ENCODE data around the gene TYMS.

DNA sequence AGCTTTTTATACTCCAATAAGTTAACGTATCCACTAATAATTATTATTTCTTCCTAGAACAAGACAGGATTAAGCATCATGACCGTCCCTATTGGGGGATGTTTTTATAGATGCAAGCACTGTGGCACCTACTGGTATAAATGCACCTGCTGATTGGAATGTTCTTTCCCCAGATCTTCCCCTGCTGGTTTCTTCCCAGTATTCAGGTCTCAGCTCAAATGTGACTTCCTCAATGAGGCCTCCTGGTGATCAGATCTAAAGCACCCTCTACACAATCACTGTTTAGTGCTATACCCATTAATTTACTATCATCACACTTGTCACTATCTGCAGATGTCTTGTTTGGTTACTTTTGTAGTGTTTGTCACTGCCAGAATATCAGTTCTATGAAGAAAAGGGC, 3.9 kb upstream of the TYMS start:
- TF ChIP-seq GTF2E2 (tag; IDR thresholded peaks at IDR 0.05) (no peak), GTF2F1 (IDR thresholded peaks at IDR 0.05; ENCODE audit: low read depth, low read length) (no peak), POLR2A (conservative IDR thresholded peaks at IDR 0.05) (no peak), JUN (IDR thresholded peaks at IDR 0.05; ENCODE audit: borderline replicate concordance, low read depth, low read length) (no peak), JUN (CRISPR knock-in tag; IDR thresholded peaks at IDR 0.05; ENCODE audit: borderline replicate concordance) (no peak), FOXM1 (IDR thresholded peaks at IDR 0.05; ENCODE audit: low read depth) (no peak), FOXM1 (CRISPR knock-in tag; IDR thresholded peaks at IDR 0.05; ENCODE audit: low read depth) (no peak), NBN (IDR thresholded peaks at IDR 0.05; ENCODE audit: low read depth) (no peak)
- TF ChIP-seq, protein P1, sequence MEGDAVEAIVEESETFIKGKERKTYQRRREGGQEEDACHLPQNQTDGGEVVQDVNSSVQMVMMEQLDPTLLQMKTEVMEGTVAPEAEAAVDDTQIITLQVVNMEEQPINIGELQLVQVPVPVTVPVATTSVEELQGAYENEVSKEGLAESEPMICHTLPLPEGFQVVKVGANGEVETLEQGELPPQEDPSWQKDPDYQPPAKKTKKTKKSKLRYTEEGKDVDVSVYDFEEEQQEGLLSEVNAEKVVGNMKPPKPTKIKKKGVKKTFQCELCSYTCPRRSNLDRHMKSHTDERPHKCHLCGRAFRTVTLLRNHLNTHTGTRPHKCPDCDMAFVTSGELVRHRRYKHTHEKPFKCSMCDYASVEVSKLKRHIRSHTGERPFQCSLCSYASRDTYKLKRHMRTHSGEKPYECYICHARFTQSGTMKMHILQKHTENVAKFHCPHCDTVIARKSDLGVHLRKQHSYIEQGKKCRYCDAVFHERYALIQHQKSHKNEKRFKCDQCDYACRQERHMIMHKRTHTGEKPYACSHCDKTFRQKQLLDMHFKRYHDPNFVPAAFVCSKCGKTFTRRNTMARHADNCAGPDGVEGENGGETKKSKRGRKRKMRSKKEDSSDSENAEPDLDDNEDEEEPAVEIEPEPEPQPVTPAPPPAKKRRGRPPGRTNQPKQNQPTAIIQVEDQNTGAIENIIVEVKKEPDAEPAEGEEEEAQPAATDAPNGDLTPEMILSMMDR (IDR thresholded peaks at IDR 0.05 in 2 of 3, conservative IDR thresholded peaks at IDR 0.05 in 1 of 3; ENCODE audit: insufficient read depth in 2 of 3, low read depth in 1 of 3, low read length in 3 of 3), result no peak
